ENCODE measurements around the gene KCNJ6.

DNA sequence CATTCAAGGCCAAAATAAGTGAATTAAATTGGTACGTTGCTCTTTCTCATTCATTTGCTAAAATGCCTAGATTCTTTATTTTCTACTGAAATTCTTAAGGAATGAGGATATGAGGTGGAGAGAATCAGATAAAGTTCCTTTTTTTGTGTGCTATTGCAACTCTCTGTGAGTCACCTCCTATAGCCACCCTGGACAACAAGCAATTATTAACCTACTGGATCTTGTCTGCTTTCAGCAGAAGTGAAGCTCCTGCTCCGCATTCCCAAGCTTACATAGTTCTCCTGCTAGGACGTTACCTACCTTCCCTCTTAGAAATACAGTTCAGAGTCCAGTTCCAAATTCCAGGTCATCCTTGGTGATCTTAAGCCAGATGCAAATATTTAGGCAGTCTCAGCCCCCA lies 4.8 kb upstream of the KCNJ6 start:
- TF ChIP-seq ZNF785 (CRISPR knock-in tag; IDR thresholded peaks at IDR 0.05) (no peak), BACH1 (tag; IDR thresholded peaks at IDR 0.05) (no peak), ATF2 (CRISPR knock-in tag; IDR thresholded peaks at IDR 0.05) (no peak), RNF2 (IDR thresholded peaks at IDR 0.05) (no peak), JUNB (CRISPR knock-in tag; conservative IDR thresholded peaks at IDR 0.05) (no peak), KLF1 (tag; IDR thresholded peaks at IDR 0.05) (no peak)
- TF ChIP-seq, protein P1, sequence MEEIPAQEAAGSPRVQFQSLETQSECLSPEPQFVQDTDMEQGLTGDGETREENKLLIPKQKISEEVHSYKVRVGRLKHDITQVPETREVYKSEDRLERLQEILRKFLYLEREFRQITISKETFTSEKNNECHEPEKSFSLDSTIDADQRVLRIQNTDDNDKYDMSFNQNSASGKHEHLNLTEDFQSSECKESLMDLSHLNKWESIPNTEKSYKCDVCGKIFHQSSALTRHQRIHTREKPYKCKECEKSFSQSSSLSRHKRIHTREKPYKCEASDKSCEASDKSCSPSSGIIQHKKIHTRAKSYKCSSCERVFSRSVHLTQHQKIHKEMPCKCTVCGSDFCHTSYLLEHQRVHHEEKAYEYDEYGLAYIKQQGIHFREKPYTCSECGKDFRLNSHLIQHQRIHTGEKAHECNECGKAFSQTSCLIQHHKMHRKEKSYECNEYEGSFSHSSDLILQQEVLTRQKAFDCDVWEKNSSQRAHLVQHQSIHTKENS (CRISPR knock-in tag; IDR thresholded peaks at IDR 0.05) = no peak

Data from K562 (cell line).